ENCODE data around the gene ANKRD11. TPM values are rescaled to one million over a fixed set of nuclear protein-coding genes. Genes with fewer than 3 reads are reported as not detected.

Gene ANKRD11
- total RNA-seq, 1 experiment from 2014 or later = 242 TPM

GRCh38 chr16:89283449-89283848 lies 206.9 kb downstream of the ANKRD11 start:
- no TSS peak for BruUV-seq (replicated peaks)
- H3K27me3 Mint-ChIP-seq (ENCODE audit: unreplicated experiment) = no peaks in the 10 kb centered on the region
- no peak overlapping the region for H3K27ac Mint-ChIP-seq (ENCODE audit: unreplicated experiment)
- intact Hi-C loops (cut with micrococcal nuclease; ENCODE audit: unreplicated experiment) = no loop called here
- H3K36me3 Mint-ChIP-seq (ENCODE audit: insufficient read depth, unreplicated experiment) = peaks cover 25% of the 10 kb centered on the region
- no peaks in the 10 kb centered on the region for H3K9me3 Mint-ChIP-seq (ENCODE audit: low read depth, unreplicated experiment)
- H3K4me3 Mint-ChIP-seq (ENCODE audit: low read depth, unreplicated experiment) = no peak overlapping the region
- TF ChIP-seq CTCF (IDR thresholded peaks at IDR 0.05; ENCODE audit: unreplicated experiment) = no peak
- no peak for DNase-seq
- H3K4me1 Mint-ChIP-seq (ENCODE audit: low read depth, unreplicated experiment) = no peaks in the 10 kb centered on the region
- CTCF ChIA-PET = no interaction called here

- Mint-ChIP-seq H3K9me3 (ENCODE audit: low read depth, unreplicated experiment) (no peaks in the 10 kb centered on the region), H3K4me3 (ENCODE audit: low read depth, unreplicated experiment) (no peak overlapping the region), H3K4me1 (ENCODE audit: low read depth, unreplicated experiment) (no peaks in the 10 kb centered on the region), H3K27me3 (ENCODE audit: unreplicated experiment) (no peaks in the 10 kb centered on the region), H3K36me3 (ENCODE audit: insufficient read depth, unreplicated experiment) (peaks cover 28% of the 10 kb centered on the region), H3K27ac (ENCODE audit: unreplicated experiment) (no peak overlapping the region)
- intact Hi-C loops (cut with micrococcal nuclease; ENCODE audit: unreplicated experiment) = no loop called here
- no peak for DNase-seq
- CTCF ChIA-PET = no interaction called here
- no TSS peak for BruUV-seq (replicated peaks)
- no peak for TF ChIP-seq CTCF (IDR thresholded peaks at IDR 0.05; ENCODE audit: unreplicated experiment)
Observed at GRCh38 chr16:89282523-89282922, 207.8 kb downstream of the ANKRD11 start.

- Mint-ChIP-seq H3K4me1 (ENCODE audit: low read depth, unreplicated experiment) (no peaks in the 10 kb centered on the region), H3K9me3 (ENCODE audit: low read depth, unreplicated experiment) (no peaks in the 10 kb centered on the region), H3K27ac (ENCODE audit: unreplicated experiment) (no peak overlapping the region), H3K36me3 (ENCODE audit: insufficient read depth, unreplicated experiment) (peaks cover 25% of the 10 kb centered on the region), H3K4me3 (ENCODE audit: low read depth, unreplicated experiment) (no peak overlapping the region), H3K27me3 (ENCODE audit: unreplicated experiment) (no peaks in the 10 kb centered on the region)
- BruUV-seq (replicated peaks) = no TSS peak
- intact Hi-C loops (cut with micrococcal nuclease; ENCODE audit: unreplicated experiment) = no loop called here
- DNase-seq = no peak
- no peak for TF ChIP-seq CTCF (IDR thresholded peaks at IDR 0.05; ENCODE audit: unreplicated experiment)
- CTCF ChIA-PET = no interaction called here
Observed at GRCh38 chr16:89281829-89282228, 208.5 kb downstream of the ANKRD11 start.

GRCh38 chr16:89281189-89281577 lies 209.2 kb downstream of the ANKRD11 start:
- no peak for DNase-seq
- Mint-ChIP-seq H3K27me3 (ENCODE audit: unreplicated experiment) (no peaks in the 10 kb centered on the region), H3K4me3 (ENCODE audit: low read depth, unreplicated experiment) (no peak overlapping the region), H3K9me3 (ENCODE audit: low read depth, unreplicated experiment) (no peaks in the 10 kb centered on the region), H3K27ac (ENCODE audit: unreplicated experiment) (no peak overlapping the region), H3K4me1 (ENCODE audit: low read depth, unreplicated experiment) (no peaks in the 10 kb centered on the region), H3K36me3 (ENCODE audit: insufficient read depth, unreplicated experiment) (peaks cover 24% of the 10 kb centered on the region)
- intact Hi-C loops (cut with micrococcal nuclease; ENCODE audit: unreplicated experiment) = no loop called here
- CTCF ChIA-PET = no interaction called here
- no TSS peak for BruUV-seq (replicated peaks)
- TF ChIP-seq CTCF (IDR thresholded peaks at IDR 0.05; ENCODE audit: unreplicated experiment) = no peak

Measured in Calu3 (cell line).